ENCODE measurements around the gene TSHZ2.

GRCh38 chr20:53534037-53534436 is 561.9 kb downstream of the TSHZ2 start:
- no peak for TF ChIP-seq POLR2AphosphoS5 (IDR thresholded peaks at IDR 0.05; ENCODE audit: low read depth, low read length)
- TF ChIP-seq TAF1 (IDR thresholded peaks at IDR 0.05; ENCODE audit: borderline replicate concordance, insufficient read depth, low read length) = no peak

All from PFSK-1 (cell line).